Sigmoid colon (tissue), 4 donors: ENCODE measurements around the gene AMIGO2.

Source experiments
- CTCF ChIP-seq, 4 experiments: fragments of 450-650 bp in 3 of 4; fragments of 200-600 bp in 1 of 4; IDR thresholded peaks; one replicate each; pipeline ENCODE4 v1.5.1; 2016 to 2019; ENCODE audit warnings: antibody characterized with exemption in 4 of 4, mild to moderate bottlenecking in 3 of 4, moderate library complexity in 2 of 4
- EP300 ChIP-seq, 4 donors: sonication (generic); formaldehyde crosslinking; IDR thresholded peaks; one replicate each; pipeline ENCODE4 v1.6.1; 2017; ENCODE audit warnings: antibody characterized with exemption in 4 of 4
- POLR2A ChIP-seq, 2 donors: fragments of 450-650 bp; IDR thresholded peaks; one replicate each; pipeline ENCODE4 v1.6.1; 2016; ENCODE audit warnings: antibody characterized with exemption in 2 of 2, mild to moderate bottlenecking in 2 of 2, moderate library complexity in 2 of 2
- POLR2AphosphoS5 ChIP-seq, 4 donors: sonication (generic); formaldehyde crosslinking; IDR thresholded peaks; one replicate each; pipeline ENCODE4 v1.6.1; 2017; ENCODE audit warnings: antibody characterized with exemption in 4 of 4

GRCh38 chr12:47065546-47065945 lies 14.2 kb downstream of the AMIGO2 start:
- TF ChIP-seq CTCF (IDR thresholded peaks at IDR 0.05) (no peak), POLR2A (IDR thresholded peaks at IDR 0.05) (no peak), POLR2AphosphoS5 (IDR thresholded peaks at IDR 0.05) (peak in 1 of 4 donors; percentile 45), EP300 (IDR thresholded peaks at IDR 0.05) (no peak)
